ENCODE results near the gene BORCS5.

- TF ChIP-seq EZH2 (IDR thresholded peaks at IDR 0.05; ENCODE audit: borderline replicate concordance, low read length), result no peak
- no peak for TF ChIP-seq CTCF (IDR thresholded peaks at IDR 0.05; ENCODE audit: low read length)
Observed at GRCh38 chr12:12358528-12358927, 1.6 kb downstream of the BORCS5 start.

Data from OCI-LY1 (cell line).